HG03045 (cell line): ENCODE results near the gene YIPF4.
"Not testable (repeated sequence)": the region's sequence is repeated elsewhere in the genome, so short reads cannot be mapped to it uniquely, and the experiment has no call there.

Experiments
- ATAC-seq: cut with Tn5 transposase; IDR thresholded peaks from one replicate; pipeline ENCODE4 v1.9.1; 2021; ENCODE audit warnings: mild to moderate bottlenecking, moderate library complexity; ENCODE audit not compliant: unreplicated experiment

Gene YIPF4

GRCh38 chr2:32284321-32284720, 6.6 kb downstream of the YIPF4 start:
- ATAC-seq: no peak

DNA sequence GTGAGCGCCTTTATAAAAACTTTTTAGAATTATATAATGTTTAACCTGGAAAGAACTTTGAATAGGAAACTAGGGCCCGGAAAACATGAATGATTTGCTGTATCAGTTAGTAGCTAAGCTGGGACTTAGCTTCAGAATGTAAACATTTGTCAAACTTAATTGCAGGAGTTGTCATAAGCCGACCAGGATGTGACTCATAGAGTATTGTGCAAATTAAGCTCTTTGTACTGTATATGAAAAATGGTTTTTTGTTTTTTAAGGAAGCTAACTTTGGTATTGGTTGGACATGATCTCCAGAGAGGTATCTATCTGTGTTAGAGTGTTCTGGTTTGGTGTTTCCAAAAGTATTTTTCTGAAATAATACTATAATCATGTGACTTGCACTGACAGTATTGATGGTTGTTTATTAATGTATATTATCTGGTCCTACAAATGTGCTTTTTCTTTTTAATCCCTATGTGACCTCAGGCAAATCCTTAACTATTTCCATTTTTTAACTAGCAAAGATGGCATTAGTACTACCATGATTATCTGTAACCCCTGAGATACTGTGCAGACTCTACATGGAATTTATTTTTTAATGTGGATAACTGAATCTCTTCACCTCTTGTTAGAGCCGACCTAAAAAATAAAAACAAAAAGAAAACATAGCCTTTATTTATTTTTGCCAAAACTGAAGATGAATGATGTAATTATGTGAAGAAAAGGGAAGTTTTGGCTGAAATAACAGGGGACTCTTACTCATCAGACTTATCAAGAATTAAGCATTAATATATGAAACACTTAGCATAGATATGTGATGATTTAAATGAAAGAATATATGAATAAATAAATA, 11.7 kb downstream of the YIPF4 start:
- ATAC-seq: no peak

GRCh38 chr2:32290000-32290339, 12.3 kb downstream of the YIPF4 start:
- ATAC-seq: no peak

- ATAC-seq: no peak
Measured at GRCh38 chr2:32291746-32292145, 14.0 kb downstream of the YIPF4 start.

DNA sequence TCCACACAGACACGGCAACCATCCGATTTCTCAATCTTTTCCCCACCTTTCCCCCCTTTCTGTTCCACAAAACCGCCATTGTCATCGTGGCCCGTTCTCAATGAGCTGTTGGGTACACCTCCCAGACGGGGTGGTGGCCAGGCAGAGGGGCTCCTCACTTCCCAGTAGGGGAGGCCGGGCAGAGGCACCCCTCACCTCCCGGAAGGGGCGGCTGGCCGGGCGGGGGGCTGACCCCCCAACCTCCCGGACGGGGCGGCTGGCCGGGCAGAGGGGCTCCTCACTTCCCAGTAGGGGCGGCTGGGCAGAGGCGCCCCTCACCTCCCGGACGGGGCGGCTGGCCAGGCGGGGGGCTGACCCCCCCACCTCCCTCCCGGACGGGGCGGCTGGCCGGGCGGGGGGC, 15.8 kb downstream of the YIPF4 start:
- ATAC-seq: not testable (repeated sequence)

DNA sequence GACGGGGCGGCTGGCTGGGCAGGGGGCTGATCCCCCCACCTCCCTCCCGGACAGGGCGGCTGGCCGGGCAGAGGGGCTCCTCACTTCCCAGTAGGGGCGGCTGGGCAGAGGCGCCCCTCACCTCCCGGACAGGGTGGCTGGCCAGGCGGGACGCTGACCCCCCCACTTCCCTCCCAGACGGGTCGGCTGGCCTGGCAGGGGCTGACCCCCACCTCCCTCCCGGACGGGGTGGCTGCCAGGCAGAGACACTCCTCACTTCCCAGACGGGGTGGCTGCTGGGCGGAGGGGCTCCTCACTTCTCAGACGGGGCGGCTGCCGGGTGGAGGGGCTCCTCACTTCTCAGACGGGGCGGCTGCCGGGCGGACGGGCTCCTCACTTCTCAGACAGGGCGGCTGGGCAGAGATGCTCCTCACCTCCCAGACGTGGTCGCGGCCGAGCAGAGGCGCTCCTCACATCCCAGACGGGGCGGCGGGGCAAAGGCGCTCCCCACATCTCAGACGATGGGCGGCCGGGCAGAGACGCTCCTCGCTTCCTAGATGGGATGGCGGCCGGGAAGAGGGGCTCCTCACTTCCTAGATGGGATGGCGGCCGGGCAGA, 16.4 kb downstream of the YIPF4 start:
- ATAC-seq: not testable (repeated sequence)

DNA sequence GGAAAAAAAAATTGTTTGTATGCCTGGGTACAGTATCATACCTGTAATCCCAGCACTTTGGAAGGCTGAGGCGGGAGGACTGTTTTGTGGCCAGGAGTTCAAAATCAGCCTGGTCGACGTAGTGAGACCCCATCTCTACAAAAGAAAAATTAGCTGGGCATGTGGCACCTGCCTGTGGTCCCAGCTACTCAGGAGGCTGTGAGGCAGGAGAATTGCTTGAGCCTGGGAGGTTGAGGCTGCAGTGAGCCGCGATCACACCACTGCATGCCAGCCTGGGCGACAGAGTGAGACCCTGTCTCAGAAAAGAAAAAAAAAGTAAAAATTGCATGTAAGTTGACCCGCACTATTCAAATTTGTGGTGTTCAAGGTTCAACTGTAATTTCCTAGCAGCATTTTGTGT, 32.9 kb downstream of the YIPF4 start:
- no peak for ATAC-seq

DNA sequence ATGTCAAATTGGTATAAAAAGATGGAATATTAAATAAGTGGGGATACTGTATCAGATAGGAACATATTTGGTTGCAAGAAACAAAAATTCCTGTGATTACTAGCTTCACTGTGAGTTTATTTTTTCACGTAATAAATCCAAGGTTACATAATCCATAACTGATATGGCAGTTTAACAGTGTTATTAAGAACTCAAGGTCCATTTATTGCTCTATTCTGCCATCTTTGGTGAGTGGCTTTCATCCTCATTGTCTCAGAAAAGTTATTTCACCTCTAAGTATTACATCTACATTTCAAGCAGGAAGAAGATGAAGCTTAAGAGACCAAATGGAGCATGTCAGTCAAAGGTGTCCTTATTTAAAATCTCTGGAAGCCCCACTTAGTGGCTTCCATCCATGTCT, 37.2 kb downstream of the YIPF4 start:
- no peak for ATAC-seq

- ATAC-seq: not testable (repeated sequence)
Measured at GRCh38 chr2:32328679-32329078, 51.0 kb downstream of the YIPF4 start.

GRCh38 chr2:32329180-32329980, 51.7 kb downstream of the YIPF4 start:
- ATAC-seq: not testable (repeated sequence)

GRCh38 chr2:32330136-32330535, 52.4 kb downstream of the YIPF4 start:
- no peak for ATAC-seq

- ATAC-seq: no peak
Measured at GRCh38 chr2:32342801-32343200, 65.1 kb downstream of the YIPF4 start.

DNA sequence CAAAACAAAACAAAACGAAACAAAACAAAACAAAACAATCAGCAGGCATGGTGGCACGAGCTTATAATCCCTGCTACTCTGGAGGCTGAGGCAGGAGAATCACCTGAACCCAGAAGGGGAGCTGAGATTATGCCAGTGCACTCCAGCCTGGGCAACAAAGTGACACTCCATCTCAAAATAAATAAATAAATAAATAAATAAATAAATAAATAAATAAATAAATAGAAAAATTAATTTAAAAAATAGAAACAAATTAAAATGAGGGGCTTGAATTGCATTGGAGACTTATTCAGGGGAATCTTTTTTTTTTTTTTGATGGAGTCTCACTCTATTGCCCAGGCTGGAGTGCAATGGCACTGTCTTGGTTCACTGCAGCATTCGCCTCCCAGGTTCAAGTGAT, 73.1 kb downstream of the YIPF4 start:
- ATAC-seq: not testable (repeated sequence)

DNA sequence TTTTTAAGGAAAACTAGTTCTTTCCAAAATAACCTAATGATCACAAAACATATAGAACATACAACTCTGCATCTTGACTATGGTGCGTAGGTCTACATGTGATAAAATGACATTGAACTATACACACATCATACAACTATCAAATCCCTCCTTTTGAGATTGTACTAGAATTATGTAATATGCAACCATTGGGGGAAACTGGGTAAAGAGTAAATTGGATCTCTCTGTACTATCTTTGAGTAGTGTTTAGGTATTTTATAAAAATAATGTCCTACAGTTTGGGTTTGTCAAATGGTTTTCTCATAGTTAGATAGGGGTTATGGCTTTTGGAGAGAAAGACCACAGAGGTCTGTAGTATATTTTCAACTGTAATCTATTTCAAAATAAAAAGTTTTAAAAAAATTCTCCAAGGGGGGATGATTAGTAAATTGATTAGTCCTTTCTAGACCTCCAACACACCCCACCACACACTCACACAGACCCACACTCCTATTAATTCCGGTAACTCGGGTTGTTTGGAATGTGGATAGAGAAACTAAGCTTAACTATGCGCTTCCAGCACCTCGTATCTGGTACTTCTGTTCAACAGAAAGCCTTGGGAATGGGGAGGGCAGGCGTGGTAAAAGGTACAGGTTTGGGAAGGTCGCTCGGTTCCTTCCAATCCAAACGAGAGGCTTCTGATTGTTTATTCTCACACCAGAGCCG, 78.4 kb downstream of the YIPF4 start:
- no peak for ATAC-seq

GRCh38 chr2:32356681-32357317, 79.1 kb downstream of the YIPF4 start, which contains the start of gene BIRC6:
TSS of gene BIRC6 (plus strand) at chr2:32357023. CDS start at chr2:32357162, 139 bp downstream.
- ATAC-seq: peak; percentile 90

- ATAC-seq: peak; percentile 23
Measured at GRCh38 chr2:32357318-32358110, 79.8 kb downstream of the YIPF4 start.

- no peak for ATAC-seq
Measured at GRCh38 chr2:32358111-32358482, 80.4 kb downstream of the YIPF4 start.

- ATAC-seq: no peak
Measured at GRCh38 chr2:32360416-32360815, 82.7 kb downstream of the YIPF4 start.

GRCh38 chr2:32362997-32363396, 85.3 kb downstream of the YIPF4 start:
- ATAC-seq: not testable (repeated sequence)

DNA sequence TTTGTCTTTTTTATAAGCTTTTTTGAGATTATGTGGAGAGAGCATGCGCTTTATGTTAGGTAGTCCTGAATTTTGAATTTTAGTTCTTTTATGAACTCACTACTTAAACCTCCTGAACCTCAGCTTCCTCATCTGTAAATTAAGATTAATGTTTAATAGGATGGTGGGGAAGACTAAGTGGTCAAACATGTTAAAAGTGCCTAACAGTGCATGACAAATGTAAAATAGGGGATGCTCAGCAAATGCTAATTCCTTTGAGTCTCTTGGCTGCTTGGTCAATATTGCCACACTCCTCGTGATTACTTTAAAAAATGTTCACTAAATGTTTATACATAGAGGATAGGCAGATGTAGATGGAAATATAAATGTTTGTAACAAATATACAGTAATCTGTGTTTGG, 85.9 kb downstream of the YIPF4 start:
- no peak for ATAC-seq
